Epithelial cell of proximal tubule (primary cell): ENCODE measurements around the gene ABCA4. TPM values are rescaled to one million over a fixed set of nuclear protein-coding genes. Genes with fewer than 3 reads are reported as not detected.
A peak's percentile ranks its signal among the peaks of the same experiment; 100 is the strongest.
"Not testable (repeated sequence)": the region's sequence is repeated elsewhere in the genome, so short reads cannot be mapped to it uniquely, and the experiment has no call there.

Experiments
- DNase-seq: peaks from one replicate; pipeline ENCODE4 v3.0.0-alpha.2; 2011; ENCODE audit warnings: low read depth
- H3K4me3 ChIP-seq: 2 replicates; pipeline ENCODE4 v1.5.1; 2011; ENCODE audit warnings: low read depth, mild to moderate bottlenecking, low read length
- CTCF ChIP-seq: conservative IDR thresholded peaks from 2 replicates; pipeline ENCODE4 v1.5.1; 2012; ENCODE audit warnings: low read depth, mild to moderate bottlenecking, low read length
- total RNA-seq: library from RNA; depleted of rRNA; stranded (reverse); fragments of >200 nt; gene quantifications from 2 replicates; pipeline ENCODE4 v1.2.3, GENCODE V29; 2015

Gene ABCA4
- total RNA-seq, 1 donor from 2014 or later: not detected

DNA sequence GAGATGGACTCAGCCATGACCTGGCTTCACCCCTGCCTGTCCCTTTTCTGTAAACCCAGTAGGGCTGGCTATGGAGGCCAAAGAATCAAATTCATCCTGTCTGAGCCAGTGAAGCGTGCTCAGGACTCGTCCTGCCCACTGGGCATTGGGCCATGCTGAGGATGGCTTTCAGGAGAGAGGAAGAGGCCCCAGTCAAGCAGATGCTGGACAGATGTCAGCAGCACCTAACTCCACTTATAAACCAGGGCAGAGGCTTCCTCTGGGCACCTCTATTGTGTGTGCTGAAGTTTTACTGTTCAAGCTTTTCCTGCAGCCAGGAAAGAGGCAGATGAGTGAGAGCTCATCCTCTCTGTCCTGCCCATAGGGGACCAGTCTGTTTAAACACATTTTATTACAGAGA, 114.3 kb downstream of the ABCA4 start:
- no peak for DNase-seq
- no peak for TF ChIP-seq CTCF
- no peak overlapping the region for H3K4me3 ChIP-seq

DNA sequence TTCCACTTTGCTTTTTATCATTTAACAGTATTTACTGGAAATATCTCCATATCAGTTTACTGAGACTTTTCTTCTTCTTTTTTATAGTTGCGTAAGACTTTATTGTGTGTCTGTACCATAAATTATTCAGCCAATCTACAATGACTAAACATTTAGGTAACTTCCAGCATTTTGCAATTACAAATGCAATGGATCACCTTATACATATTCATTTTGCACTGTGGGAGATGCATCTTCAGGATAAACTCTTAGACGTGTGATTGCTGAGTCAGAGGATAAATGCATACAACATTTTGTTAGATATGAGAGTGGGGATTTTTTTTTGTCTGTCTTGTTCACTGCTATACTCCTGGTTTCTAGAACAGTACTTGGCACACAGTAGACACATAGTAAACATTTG, 116.0 kb downstream of the ABCA4 start:
- DNase-seq: peak; percentile 43
- TF ChIP-seq CTCF: no peak
- H3K4me3 ChIP-seq: no peak overlapping the region

DNA sequence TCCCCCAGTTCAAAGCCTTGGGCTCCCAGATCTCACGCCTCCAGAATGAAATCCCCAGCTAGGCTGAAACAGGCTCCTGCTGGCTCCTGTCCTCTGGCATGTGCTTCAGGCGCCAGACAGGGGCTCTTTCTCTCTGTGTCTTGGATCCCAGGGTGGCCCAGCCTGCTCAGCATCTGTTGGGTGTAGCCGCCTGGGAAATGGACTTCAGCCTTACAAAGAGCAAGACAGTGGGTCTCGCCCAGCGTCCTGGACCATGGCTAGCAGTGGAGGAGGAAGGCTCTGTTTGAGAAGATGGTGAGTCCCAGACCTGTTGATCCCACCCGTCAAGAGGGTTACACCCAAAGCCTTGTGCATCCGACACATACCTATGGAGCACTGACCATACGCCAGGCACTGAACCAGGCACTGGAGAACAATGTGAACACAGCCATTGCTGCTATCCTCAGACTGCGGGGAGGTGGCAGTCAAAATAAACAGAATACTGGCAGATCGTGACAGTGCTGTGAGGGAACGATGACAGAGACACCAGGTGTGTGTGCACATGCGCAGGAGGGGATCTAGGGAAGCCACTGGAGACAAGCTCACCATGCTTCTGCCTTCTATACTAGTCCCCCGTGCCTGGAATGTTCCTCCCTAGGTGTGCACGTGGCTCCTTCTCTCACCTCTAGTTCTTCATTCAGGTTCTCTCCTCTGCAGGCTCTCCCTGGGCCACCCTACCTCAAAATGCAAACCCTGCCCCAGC, 118.7 kb downstream of the ABCA4 start:
- no peak for TF ChIP-seq CTCF
- DNase-seq: no peak
- H3K4me3 ChIP-seq: no peak overlapping the region

GRCh38 chr1:94001397-94002045, 119.4 kb downstream of the ABCA4 start:
- no peak overlapping the region for H3K4me3 ChIP-seq
- no peak for TF ChIP-seq CTCF
- DNase-seq: no peak

DNA sequence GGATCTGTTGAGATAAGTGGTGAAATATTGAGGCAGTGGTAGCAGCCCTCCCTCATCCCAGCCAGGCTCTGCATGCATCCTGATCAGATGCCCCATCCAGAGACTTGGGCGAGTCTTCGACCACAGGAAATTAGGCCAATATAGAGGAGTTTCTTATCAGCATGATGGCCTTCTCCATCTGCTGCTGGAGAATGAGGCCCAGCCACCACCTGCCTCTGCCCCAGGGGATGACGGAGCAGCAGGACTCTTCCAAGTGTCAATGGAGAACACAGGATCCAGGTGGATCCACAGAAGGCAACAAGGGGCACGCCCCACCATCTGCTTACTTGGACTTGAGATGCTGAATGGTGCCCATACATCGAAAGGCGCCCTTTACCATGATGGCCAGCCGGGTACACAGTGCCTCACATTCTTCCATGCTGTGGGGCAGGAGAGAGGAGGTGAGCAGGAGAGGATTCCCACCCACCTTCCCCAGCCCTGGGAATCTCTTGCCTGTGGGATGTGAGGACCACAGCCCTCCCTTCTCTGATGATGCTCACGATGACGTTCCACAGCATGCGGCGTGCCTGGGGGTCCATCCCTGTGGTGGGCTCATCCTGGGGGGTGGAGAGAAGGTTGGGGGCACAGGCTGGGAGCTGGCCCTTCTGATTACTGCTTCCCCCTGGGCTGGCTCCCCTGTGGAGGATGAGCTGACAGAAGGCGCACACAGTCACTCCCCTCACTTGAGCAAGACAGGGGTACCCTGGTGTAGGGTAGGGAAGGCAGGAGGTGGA, 120.3 kb downstream of the ABCA4 start:
- TF ChIP-seq CTCF: no peak
- DNase-seq: no peak
- H3K4me3 ChIP-seq: no peak overlapping the region

- TF ChIP-seq CTCF: no peak
- no peak for DNase-seq
- no peak overlapping the region for H3K4me3 ChIP-seq
Measured at GRCh38 chr1:93999840-94000415, 121.0 kb downstream of the ABCA4 start.

DNA sequence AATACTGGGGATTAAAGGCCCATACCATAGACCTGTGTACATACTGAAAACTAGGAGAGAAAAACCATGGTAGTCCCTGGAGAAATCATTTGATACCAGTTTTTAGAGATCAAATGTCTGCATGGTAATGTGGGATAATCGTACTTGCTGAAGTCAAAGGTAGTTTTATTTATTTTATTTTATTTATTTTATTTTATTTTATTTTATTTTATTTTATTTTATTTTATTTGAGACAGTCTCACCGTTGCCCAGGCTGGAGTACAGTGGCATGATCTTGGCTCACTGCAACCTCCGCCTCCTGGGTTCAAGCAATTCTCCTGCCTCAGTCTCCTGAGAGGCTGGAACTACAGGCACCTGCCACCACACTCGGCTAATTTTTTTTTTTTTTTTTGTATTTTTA, 122.4 kb downstream of the ABCA4 start:
- DNase-seq, H3K4me3 ChIP-seq: not testable (repeated sequence)
